Activated naive CD4-positive, alpha-beta T cell treated with anti-CD3 and anti-CD28 coated beads, Interleukin-2, amount 50 U/mL, for 24 hours (primary cell): ENCODE data around the gene CORO2A.

ENCODE experiments used
- H3K27ac Mint-ChIP-seq: one replicate; pipeline ENCODE4 v1.8.0; 2021; ENCODE audit warnings: mild to moderate bottlenecking, mixed read lengths
- H3K27me3 Mint-ChIP-seq: one replicate; pipeline ENCODE4 v1.8.0; 2021; ENCODE audit warnings: mixed read lengths
- H3K36me3 Mint-ChIP-seq: one replicate; pipeline ENCODE4 v1.8.0; 2021; ENCODE audit warnings: mixed read lengths
- H3K4me1 Mint-ChIP-seq: one replicate; pipeline ENCODE4 v1.8.0; 2021; ENCODE audit warnings: mixed read lengths
- H3K4me3 Mint-ChIP-seq: one replicate; pipeline ENCODE4 v1.8.0; 2021; ENCODE audit warnings: mild to moderate bottlenecking, mixed read lengths
- H3K9me3 Mint-ChIP-seq: one replicate; pipeline ENCODE4 v1.8.0; 2021; ENCODE audit warnings: mixed read lengths

Gene CORO2A

GRCh38 chr9:98226957-98227356, 34.5 kb upstream of the CORO2A start:
- Mint-ChIP-seq H3K4me1 (no peaks in the 10 kb centered on the region), H3K9me3 (no peaks in the 10 kb centered on the region), H3K36me3 (peaks cover 12% of the 10 kb centered on the region), H3K4me3 (no peak overlapping the region), H3K27me3 (no peaks in the 10 kb centered on the region), H3K27ac (no peak overlapping the region)

GRCh38 chr9:98226516-98226915, 34.1 kb upstream of the CORO2A start:
- Mint-ChIP-seq H3K9me3 (no peaks in the 10 kb centered on the region), H3K4me1 (no peaks in the 10 kb centered on the region), H3K4me3 (no peak overlapping the region), H3K36me3 (peaks cover 10% of the 10 kb centered on the region), H3K27me3 (no peaks in the 10 kb centered on the region), H3K27ac (no peak overlapping the region)

GRCh38 chr9:98225015-98225442, 32.6 kb upstream of the CORO2A start:
- Mint-ChIP-seq H3K27ac (no peak overlapping the region), H3K9me3 (no peaks in the 10 kb centered on the region), H3K27me3 (no peaks in the 10 kb centered on the region), H3K36me3 (peaks cover 9% of the 10 kb centered on the region), H3K4me1 (no peaks in the 10 kb centered on the region), H3K4me3 (no peak overlapping the region)

- Mint-ChIP-seq H3K4me1 (no peaks in the 10 kb centered on the region), H3K27ac (no peak overlapping the region), H3K4me3 (no peak overlapping the region), H3K9me3 (no peaks in the 10 kb centered on the region), H3K27me3 (no peaks in the 10 kb centered on the region), H3K36me3 (peaks cover 12% of the 10 kb centered on the region)
Observed at GRCh38 chr9:98222885-98223691, 30.7 kb upstream of the CORO2A start.

GRCh38 chr9:98220911-98221310, 28.5 kb upstream of the CORO2A start:
- H3K9me3 Mint-ChIP-seq, result no peaks in the 10 kb centered on the region
- H3K27me3 Mint-ChIP-seq, result no peaks in the 10 kb centered on the region
- H3K4me3 Mint-ChIP-seq, result no peak overlapping the region

GRCh38 chr9:98219794-98220370, 27.4 kb upstream of the CORO2A start:
- Mint-ChIP-seq H3K4me1 (no peaks in the 10 kb centered on the region), H3K4me3 (no peak overlapping the region), H3K27me3 (no peaks in the 10 kb centered on the region), H3K36me3 (peaks cover 14% of the 10 kb centered on the region), H3K9me3 (no peaks in the 10 kb centered on the region), H3K27ac (no peak overlapping the region)

More at GRCh38 chr9:98220911-98221310, 28.5 kb upstream of the CORO2A start:
- H3K4me1 Mint-ChIP-seq, result no peaks in the 10 kb centered on the region
- peaks cover 8% of the 10 kb centered on the region for H3K36me3 Mint-ChIP-seq
- no peak overlapping the region for H3K27ac Mint-ChIP-seq

- Mint-ChIP-seq H3K9me3 (no peaks in the 10 kb centered on the region), H3K36me3 (peaks cover 14% of the 10 kb centered on the region)
Observed at GRCh38 chr9:98219364-98219716, 26.9 kb upstream of the CORO2A start.

GRCh38 chr9:98218562-98219363, 26.3 kb upstream of the CORO2A start:
- no peaks in the 10 kb centered on the region for H3K9me3 Mint-ChIP-seq
- no peaks in the 10 kb centered on the region for H3K4me1 Mint-ChIP-seq
- no peak overlapping the region for H3K4me3 Mint-ChIP-seq
- H3K36me3 Mint-ChIP-seq, result peaks cover 14% of the 10 kb centered on the region
- H3K27me3 Mint-ChIP-seq, result no peaks in the 10 kb centered on the region
- no peak overlapping the region for H3K27ac Mint-ChIP-seq

More at GRCh38 chr9:98219364-98219716, 26.9 kb upstream of the CORO2A start:
- Mint-ChIP-seq H3K4me1 (no peaks in the 10 kb centered on the region), H3K27me3 (no peaks in the 10 kb centered on the region), H3K4me3 (no peak overlapping the region), H3K27ac (no peak overlapping the region)

- Mint-ChIP-seq H3K36me3 (peaks cover 11% of the 10 kb centered on the region), H3K4me1 (no peaks in the 10 kb centered on the region), H3K27me3 (no peaks in the 10 kb centered on the region), H3K4me3 (no peak overlapping the region), H3K9me3 (no peaks in the 10 kb centered on the region), H3K27ac (no peak overlapping the region)
Observed at GRCh38 chr9:98217255-98217654, 24.8 kb upstream of the CORO2A start.

- no peaks in the 10 kb centered on the region for H3K27me3 Mint-ChIP-seq
- H3K27ac Mint-ChIP-seq, result no peak overlapping the region
- no peak overlapping the region for H3K4me3 Mint-ChIP-seq
- H3K9me3 Mint-ChIP-seq, result no peaks in the 10 kb centered on the region
- peaks cover 11% of the 10 kb centered on the region for H3K36me3 Mint-ChIP-seq
- H3K4me1 Mint-ChIP-seq, result no peaks in the 10 kb centered on the region
Observed at GRCh38 chr9:98216391-98216790, 24.0 kb upstream of the CORO2A start.

- Mint-ChIP-seq H3K36me3 (peaks cover 11% of the 10 kb centered on the region), H3K4me1 (no peaks in the 10 kb centered on the region), H3K27ac (no peak overlapping the region), H3K27me3 (no peaks in the 10 kb centered on the region), H3K9me3 (no peaks in the 10 kb centered on the region), H3K4me3 (no peak overlapping the region)
Observed at GRCh38 chr9:98215821-98216220, 23.4 kb upstream of the CORO2A start.

GRCh38 chr9:98215271-98215670, 22.8 kb upstream of the CORO2A start:
- no peak overlapping the region for H3K27ac Mint-ChIP-seq
- no peaks in the 10 kb centered on the region for H3K9me3 Mint-ChIP-seq
- no peak overlapping the region for H3K4me3 Mint-ChIP-seq
- H3K36me3 Mint-ChIP-seq, result peaks cover 11% of the 10 kb centered on the region
- H3K27me3 Mint-ChIP-seq, result no peaks in the 10 kb centered on the region
- no peaks in the 10 kb centered on the region for H3K4me1 Mint-ChIP-seq

- Mint-ChIP-seq H3K27me3 (no peaks in the 10 kb centered on the region), H3K36me3 (peaks cover 11% of the 10 kb centered on the region), H3K9me3 (no peaks in the 10 kb centered on the region), H3K4me3 (no peak overlapping the region), H3K27ac (no peak overlapping the region), H3K4me1 (no peaks in the 10 kb centered on the region)
Observed at GRCh38 chr9:98214811-98215210, 22.4 kb upstream of the CORO2A start.

GRCh38 chr9:98211260-98211659, 18.8 kb upstream of the CORO2A start:
- Mint-ChIP-seq H3K27ac (no peak overlapping the region), H3K4me1 (no peaks in the 10 kb centered on the region), H3K9me3 (no peaks in the 10 kb centered on the region), H3K36me3 (peaks cover 7% of the 10 kb centered on the region), H3K4me3 (no peak overlapping the region), H3K27me3 (no peaks in the 10 kb centered on the region)

- Mint-ChIP-seq H3K27me3 (no peaks in the 10 kb centered on the region), H3K36me3 (peaks cover 7% of the 10 kb centered on the region), H3K9me3 (no peaks in the 10 kb centered on the region), H3K27ac (no peak overlapping the region), H3K4me3 (no peak overlapping the region), H3K4me1 (peaks cover 3% of the 10 kb centered on the region)
Observed at GRCh38 chr9:98210435-98210834, 18.0 kb upstream of the CORO2A start.

GRCh38 chr9:98209530-98209929, 17.1 kb upstream of the CORO2A start:
- H3K4me1 Mint-ChIP-seq, result peaks cover 4% of the 10 kb centered on the region
- peaks cover 2% of the 10 kb centered on the region for H3K36me3 Mint-ChIP-seq
- H3K27ac Mint-ChIP-seq, result no peak overlapping the region
- no peak overlapping the region for H3K4me3 Mint-ChIP-seq
- no peaks in the 10 kb centered on the region for H3K27me3 Mint-ChIP-seq
- H3K9me3 Mint-ChIP-seq, result no peaks in the 10 kb centered on the region
